ENCODE results near the gene PDIA6.

The PDIA6 gene

GRCh38 chr2:10841547-10842219, 29.1 kb upstream of the PDIA6 start:
- Histone ChIP-seq H3K27me3 (ENCODE audit: insufficient read depth, low read depth) (no peaks in the 10 kb centered on the region), H3K36me3 (ENCODE audit: insufficient read depth) (no peaks in the 10 kb centered on the region), H3K27ac (no peak overlapping the region), H3K4me3 (IDR thresholded peaks at IDR 0.05; ENCODE audit: insufficient read depth, low read depth, low read length) (no peak overlapping the region), H4K20me1 (ENCODE audit: insufficient read depth) (no peaks in the 10 kb centered on the region), H3K4me1 (ENCODE audit: low read depth, poor library complexity, severe bottlenecking) (no peaks in the 10 kb centered on the region), H3K9ac (no peak overlapping the region), H3K79me2 (ENCODE audit: insufficient read depth, low read depth) (no peaks in the 10 kb centered on the region), H3K4me2 (no peak overlapping the region), H2AFZ (ENCODE audit: low read depth) (no peak overlapping the region)
- no peak for TF ChIP-seq CTCF (conservative IDR thresholded peaks at IDR 0.05; ENCODE audit: low read depth, low read length)

GRCh38 chr2:10839813-10840212, 27.2 kb upstream of the PDIA6 start:
- Histone ChIP-seq H3K27ac (no peak overlapping the region), H3K4me3 (IDR thresholded peaks at IDR 0.05; ENCODE audit: insufficient read depth, low read depth, low read length) (no peak overlapping the region), H3K27me3 (ENCODE audit: insufficient read depth, low read depth) (no peaks in the 10 kb centered on the region), H3K9ac (no peak overlapping the region), H3K4me2 (no peak overlapping the region), H3K36me3 (ENCODE audit: insufficient read depth) (no peaks in the 10 kb centered on the region), H3K4me1 (ENCODE audit: low read depth, poor library complexity, severe bottlenecking) (peaks cover 8% of the 10 kb centered on the region), H2AFZ (ENCODE audit: low read depth) (no peak overlapping the region), H3K79me2 (ENCODE audit: insufficient read depth, low read depth) (no peaks in the 10 kb centered on the region), H4K20me1 (ENCODE audit: insufficient read depth) (no peaks in the 10 kb centered on the region)
- TF ChIP-seq CTCF (conservative IDR thresholded peaks at IDR 0.05; ENCODE audit: low read depth, low read length), result no peak

- Histone ChIP-seq H3K27ac (no peak overlapping the region), H3K9ac (no peak overlapping the region), H3K79me2 (ENCODE audit: insufficient read depth, low read depth) (no peaks in the 10 kb centered on the region), H2AFZ (ENCODE audit: low read depth) (no peak overlapping the region), H3K4me2 (no peak overlapping the region), H3K4me1 (ENCODE audit: low read depth, poor library complexity, severe bottlenecking) (peaks cover 8% of the 10 kb centered on the region), H3K36me3 (ENCODE audit: insufficient read depth) (no peaks in the 10 kb centered on the region), H4K20me1 (ENCODE audit: insufficient read depth) (no peaks in the 10 kb centered on the region), H3K4me3 (IDR thresholded peaks at IDR 0.05; ENCODE audit: insufficient read depth, low read depth, low read length) (no peak overlapping the region), H3K27me3 (ENCODE audit: insufficient read depth, low read depth) (no peaks in the 10 kb centered on the region)
- TF ChIP-seq CTCF (conservative IDR thresholded peaks at IDR 0.05; ENCODE audit: low read depth, low read length), result no peak
Measured at GRCh38 chr2:10838734-10839133, 26.1 kb upstream of the PDIA6 start.

- no peak for TF ChIP-seq CTCF (conservative IDR thresholded peaks at IDR 0.05; ENCODE audit: low read depth, low read length)
- H3K36me3 ChIP-seq (ENCODE audit: insufficient read depth), result no peaks in the 10 kb centered on the region
- no peak overlapping the region for H2AFZ ChIP-seq (ENCODE audit: low read depth)
- H3K27me3 ChIP-seq (ENCODE audit: insufficient read depth, low read depth), result no peaks in the 10 kb centered on the region
- H3K4me2 ChIP-seq, result no peak overlapping the region
- no peaks in the 10 kb centered on the region for H3K79me2 ChIP-seq (ENCODE audit: insufficient read depth, low read depth)
- peaks cover 8% of the 10 kb centered on the region for H3K4me1 ChIP-seq (ENCODE audit: low read depth, poor library complexity, severe bottlenecking)
- no peak overlapping the region for H3K4me3 ChIP-seq (IDR thresholded peaks at IDR 0.05; ENCODE audit: insufficient read depth, low read depth, low read length)
- no peak overlapping the region for H3K9ac ChIP-seq
- no peak overlapping the region for H3K27ac ChIP-seq
- no peaks in the 10 kb centered on the region for H4K20me1 ChIP-seq (ENCODE audit: insufficient read depth)
Measured at GRCh38 chr2:10837298-10838266, 25.0 kb upstream of the PDIA6 start.
